GM21447 (cell line): ENCODE data around the gene ANP32A.

Experiments used
- ATAC-seq: cut with Tn5 transposase; IDR thresholded peaks from one replicate; pipeline ENCODE4 v1.9.1; 2021; ENCODE audit not compliant: unreplicated experiment

Gene ANP32A

GRCh38 chr15:68821190-68821840 lies 620 bp upstream of the ANP32A start:
- ATAC-seq: peak; percentile 12

- ATAC-seq: no peak
Observed at GRCh38 chr15:68819495-68820294, 1.0 kb downstream of the ANP32A start.

DNA sequence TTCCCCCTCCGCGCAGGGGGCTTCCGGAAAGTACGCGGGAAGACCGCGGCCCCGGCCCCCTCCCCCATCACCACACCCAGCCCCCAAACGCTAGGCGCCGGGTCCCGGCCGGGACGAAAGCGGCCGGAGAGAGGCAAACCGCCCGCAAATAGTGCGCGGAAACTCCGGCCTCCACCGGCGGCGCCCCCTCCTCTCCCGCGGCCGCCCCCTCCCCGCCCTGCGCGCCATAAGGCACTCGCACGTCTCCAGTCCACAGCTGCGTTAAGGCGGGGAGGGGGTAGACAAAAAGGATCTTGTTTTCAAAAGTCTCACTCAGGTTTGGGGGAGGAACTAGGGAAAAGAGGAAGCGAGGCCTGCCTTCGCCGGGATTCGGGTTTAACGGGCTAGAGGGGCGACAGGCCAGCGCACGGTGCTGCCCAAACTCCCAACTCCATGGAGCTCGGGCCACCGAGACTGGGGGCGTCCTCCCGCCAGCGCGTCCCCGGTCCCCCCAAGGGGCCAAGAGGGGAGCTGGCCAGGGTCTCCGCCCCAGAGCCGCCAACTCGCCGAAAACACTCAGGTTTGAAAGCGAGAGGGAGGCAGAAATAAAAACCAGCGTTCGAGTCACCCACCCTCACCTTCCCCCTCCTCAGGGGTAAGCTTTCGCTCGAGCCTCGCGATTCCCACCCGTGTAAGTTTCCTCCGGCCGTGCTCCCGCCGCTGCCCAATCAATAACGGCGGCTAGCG lies 1.8 kb downstream of the ANP32A start:
- no peak for ATAC-seq

- ATAC-seq: no peak
Observed at GRCh38 chr15:68818066-68818768, 2.5 kb downstream of the ANP32A start.

DNA sequence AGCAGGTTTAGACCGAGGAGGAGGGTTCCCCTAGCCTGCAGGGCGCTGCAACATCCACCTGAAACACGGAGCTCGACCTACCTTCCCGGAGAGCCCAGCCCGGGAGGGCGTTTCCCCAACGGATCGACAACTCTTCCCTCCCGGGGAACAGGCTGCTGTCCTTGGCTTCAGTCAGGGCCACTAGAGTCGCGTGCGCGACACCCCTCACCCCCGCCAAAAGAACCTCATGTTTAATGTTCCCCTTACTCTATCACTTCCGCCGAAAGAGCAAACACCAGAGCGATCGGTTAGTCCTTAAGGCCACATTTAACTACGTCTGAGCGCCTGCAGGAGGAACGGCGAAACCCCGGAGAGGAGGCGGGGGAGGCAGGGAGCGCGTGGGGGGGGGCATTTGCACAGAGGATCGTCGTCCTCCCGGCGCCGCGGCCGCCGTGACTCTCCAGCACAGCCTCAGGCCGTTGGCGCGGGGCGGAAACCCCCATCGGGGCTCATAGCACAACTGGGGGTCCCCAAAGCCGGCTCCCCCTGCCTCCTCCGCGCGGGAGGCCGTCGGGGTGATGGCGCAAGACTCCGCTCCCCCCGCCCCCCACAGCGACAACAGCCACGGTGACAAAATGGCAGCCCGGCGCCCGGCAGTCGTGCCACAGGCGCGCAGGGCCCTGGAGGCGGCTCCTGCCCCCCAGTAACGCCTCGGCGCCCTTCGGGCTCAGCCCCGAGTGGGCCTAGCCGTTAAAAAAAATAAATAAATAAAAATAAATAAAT lies 3.2 kb downstream of the ANP32A start:
- ATAC-seq: peak; percentile 36

DNA sequence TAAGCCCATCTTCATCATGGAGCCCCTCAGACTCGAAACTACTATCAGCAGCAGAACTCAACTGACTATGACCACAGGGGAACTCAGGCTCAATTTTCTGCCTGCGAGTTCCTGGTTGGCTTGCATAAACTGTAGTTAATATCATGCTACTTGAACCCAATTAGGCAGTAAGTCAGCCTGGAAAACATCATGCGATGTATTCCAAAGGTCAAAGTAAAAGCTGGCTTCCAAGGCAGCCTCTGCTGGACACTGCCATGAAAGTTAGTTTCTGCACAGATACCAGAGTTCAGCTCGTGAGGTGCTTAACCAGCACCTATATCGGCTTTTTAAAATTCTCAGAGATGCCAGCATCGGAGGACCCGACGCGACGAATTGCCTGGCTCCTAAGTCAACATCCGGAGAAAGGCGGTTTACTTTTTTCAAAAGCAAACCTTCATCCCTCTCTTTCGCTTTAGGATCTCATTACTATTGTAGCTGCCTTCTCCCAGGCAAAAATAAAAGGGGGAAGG lies 3.8 kb downstream of the ANP32A start:
- no peak for ATAC-seq

GRCh38 chr15:68816158-68816557 lies 4.5 kb downstream of the ANP32A start:
- no peak for ATAC-seq

DNA sequence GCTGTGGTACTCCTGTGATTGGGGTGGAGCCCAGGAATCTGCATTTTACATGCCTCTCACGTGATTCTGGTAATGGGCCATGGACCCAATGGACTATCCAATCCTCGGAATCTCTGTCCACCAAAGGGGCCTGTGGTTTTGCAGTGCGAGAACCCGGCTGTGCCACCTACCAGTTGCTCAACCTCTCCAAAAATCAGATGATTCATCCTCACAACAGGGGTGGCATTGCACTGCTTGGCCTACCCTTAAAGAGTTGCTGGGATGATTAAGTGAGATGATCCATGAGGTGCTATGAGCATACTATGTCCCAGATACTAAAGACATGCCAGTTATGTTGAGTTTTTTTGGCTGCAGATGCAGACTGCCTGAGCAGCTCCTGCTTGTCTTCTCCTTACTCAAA lies 5.1 kb downstream of the ANP32A start:
- no peak for ATAC-seq

DNA sequence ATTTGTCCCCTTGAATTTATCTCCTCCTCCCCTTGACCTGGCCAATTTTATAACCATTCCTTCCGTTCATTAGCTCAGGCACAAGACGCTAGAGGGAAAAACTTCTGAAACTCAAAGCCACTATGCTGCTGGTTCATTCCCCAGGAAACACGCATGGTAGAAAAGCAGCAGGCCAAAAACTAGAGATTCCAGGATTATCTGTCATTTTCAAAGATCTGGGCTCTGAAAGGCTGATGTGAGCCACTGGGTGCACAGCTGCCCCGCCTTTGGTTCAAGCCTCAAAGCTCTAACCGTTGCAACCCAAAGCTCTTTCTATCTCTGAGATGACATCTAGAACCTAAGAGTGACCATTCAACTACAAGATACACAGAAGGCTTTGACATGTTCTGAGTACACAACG lies 6.1 kb downstream of the ANP32A start:
- no peak for ATAC-seq

DNA sequence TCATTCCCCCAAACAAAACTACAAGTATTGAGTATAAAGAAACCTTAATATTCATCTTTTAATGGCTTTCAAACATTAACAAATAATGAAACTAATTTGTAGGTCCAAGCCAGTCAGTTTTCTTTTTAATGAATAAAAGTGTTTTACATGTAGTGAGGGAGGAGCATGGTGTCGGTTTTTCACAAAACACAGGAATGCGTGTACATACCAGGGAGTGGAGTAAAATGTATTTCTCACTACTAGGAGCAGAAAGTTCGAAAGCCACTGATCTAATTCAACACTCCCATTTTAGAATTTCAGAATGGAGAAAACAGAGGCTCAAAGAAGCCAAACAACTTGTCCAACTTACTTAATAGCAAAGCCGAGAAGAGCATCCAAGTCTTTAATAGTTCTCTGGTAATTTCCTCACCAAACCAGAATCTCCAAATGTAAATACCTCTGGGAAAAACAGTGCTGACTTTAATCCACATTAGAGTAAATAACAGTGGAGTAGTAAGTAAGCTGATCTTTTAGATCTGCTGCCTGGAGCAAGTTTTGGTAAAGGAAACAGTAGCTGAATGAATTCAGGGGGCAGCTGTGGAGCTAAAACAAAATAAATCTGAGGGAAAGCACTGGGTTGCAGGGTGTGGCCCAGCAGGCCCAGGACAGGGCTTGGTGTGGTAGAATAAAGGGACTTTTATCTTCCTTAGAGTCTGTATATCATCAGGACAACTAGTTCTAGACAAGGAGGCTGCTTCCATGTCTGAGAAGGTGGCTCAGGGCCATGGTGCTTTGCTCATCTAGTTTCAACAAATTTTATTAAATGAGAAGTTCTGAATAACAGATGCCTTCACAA lies 7.9 kb downstream of the ANP32A start:
- ATAC-seq: no peak

DNA sequence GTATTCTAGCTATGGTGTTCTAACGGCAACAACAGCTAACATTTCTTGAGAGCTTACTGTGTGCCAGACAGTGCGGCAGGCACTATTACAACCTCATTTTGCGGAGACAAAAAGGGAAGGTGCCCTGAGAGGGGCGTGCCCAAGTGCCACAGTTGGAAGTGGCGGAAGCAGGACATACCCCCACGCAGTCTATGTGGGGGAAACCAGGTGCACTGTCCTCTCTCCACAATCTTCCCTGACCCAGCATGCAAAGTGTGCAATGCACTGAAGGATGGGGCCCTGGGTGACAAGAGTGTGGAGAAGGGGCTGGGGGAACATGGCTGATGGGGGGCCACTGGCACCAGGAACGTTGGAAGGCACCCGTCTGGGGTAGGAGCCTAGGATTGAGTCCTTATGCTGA lies 8.6 kb downstream of the ANP32A start:
- no peak for ATAC-seq

DNA sequence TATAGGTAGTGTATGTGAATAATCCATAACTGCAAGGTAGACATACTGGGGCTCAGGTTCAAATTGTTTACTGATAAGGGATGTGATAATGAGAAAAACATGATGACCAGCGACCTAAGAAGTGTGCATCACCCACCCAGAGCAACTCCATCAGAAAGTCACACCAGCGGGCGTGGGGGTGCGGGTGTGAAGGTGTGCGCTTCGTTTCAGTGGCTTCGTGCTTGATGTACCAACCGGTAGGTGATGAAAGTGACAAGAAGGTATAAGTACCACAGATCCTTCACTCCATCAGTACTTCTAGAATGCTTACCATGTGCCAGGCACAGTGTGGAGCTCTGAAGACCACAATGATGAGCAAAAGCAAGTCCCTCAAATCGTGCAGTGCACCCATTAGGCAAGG lies 11.2 kb downstream of the ANP32A start:
- no peak for ATAC-seq

DNA sequence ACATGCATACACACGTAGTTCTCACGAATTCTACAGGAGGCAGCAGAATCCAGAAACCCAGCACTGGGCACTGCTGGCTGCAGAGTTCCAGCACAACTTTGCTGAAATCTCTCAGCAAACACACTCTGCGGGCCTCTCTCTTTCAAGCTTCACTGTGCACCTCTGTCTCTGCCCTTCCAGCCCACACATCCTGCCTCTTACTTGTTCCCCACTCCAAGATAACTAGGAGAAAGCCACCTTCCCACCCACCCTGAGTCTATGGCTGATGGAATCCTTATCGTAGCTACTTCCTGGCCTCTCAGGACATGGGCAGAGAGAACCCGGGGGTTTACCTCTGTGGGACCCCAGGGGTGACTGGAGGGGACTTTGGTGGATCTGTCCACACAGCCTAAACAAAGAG lies 11.9 kb downstream of the ANP32A start:
- ATAC-seq: no peak

GRCh38 chr15:68808091-68808490 lies 12.6 kb downstream of the ANP32A start:
- ATAC-seq: no peak

- ATAC-seq: no peak
Observed at GRCh38 chr15:68807249-68807648, 13.4 kb downstream of the ANP32A start.

DNA sequence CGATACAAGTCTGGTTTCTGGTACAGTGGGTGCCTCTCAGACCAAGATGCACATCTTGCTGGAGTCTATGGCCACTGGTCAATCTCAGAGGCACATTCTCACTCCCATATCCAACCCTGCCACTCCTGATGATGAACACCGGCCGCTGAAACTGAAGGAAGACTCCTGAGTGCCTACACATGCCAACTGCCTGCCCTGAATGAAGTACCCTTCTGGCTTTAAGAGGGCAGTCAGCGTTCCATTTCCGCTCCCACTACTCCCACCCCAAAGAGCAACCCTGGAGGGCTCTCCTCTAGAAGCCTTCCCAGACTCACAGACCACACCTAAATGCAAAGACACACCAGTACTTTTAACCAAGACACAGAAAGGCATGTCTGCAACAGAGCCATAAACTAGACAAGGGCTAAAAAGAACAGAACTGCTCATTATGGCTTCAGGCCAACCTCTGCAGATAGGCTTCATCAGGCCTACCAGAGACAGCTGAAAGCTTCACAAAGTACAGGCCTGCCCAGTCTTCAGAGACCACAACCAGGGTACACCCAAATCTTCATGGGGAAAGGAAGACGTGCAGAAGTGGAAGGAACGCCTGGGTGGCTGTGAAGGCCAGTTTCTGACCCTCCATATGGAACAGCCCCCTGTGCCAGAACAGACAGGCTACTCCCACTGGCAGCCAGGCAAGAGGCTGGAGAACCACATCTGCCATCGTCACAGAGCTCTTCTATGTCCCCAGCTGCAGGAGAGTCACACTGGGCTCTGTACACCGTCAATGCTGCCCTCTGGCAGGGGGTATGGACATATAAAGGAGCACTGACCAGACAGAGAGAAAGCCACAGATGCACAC lies 14.3 kb downstream of the ANP32A start:
- no peak for ATAC-seq

GRCh38 chr15:68802373-68802772 lies 18.3 kb downstream of the ANP32A start:
- no peak for ATAC-seq

- ATAC-seq: no peak
Observed at GRCh38 chr15:68801572-68802148, 19.0 kb downstream of the ANP32A start.
